HAP-1 (cell line): ENCODE results near the gene ZSWIM7.
"Not testable (repeated sequence)": the region's sequence is repeated elsewhere in the genome, so short reads cannot be mapped to it uniquely, and the experiment has no call there.

Experiments used
- DNase-seq, 2 experiments: peaks; one replicate each; pipeline ENCODE4 v3.0.0-alpha.2; 2016 to 2020; ENCODE audit warnings: low spot score in 2 of 2
- H3K27me3 ChIP-seq: fragments of 250-450 bp; sonication (Bioruptor Pico); 2 replicates; pipeline ENCODE4 v1.5.1; 2020; ENCODE audit warnings: low read depth, mild to moderate bottlenecking, moderate library complexity
- H3K36me3 ChIP-seq: fragments of 250-450 bp; sonication (Bioruptor Pico); replicated peaks from 2 replicates; pipeline ENCODE4 v1.5.1; 2020; ENCODE audit warnings: mild to moderate bottlenecking
- H3K4me1 ChIP-seq: fragments of 250-450 bp; sonication (Bioruptor Pico); 2 replicates; pipeline ENCODE4 v1.5.1; 2020; ENCODE audit warnings: mild to moderate bottlenecking
- H3K4me3 ChIP-seq: fragments of 250-450 bp; sonication (Bioruptor Pico); 2 replicates; pipeline ENCODE4 v1.5.1; 2020; ENCODE audit warnings: mild to moderate bottlenecking, moderate library complexity
- H3K9me3 ChIP-seq: fragments of 250-450 bp; sonication (Bioruptor Pico); 2 replicates; pipeline ENCODE4 v1.5.1; 2020; ENCODE audit warnings: mild to moderate bottlenecking, moderate library complexity
- in situ Hi-C: fragments of 300-500 bp; cut with MboI; formaldehyde crosslinking; loops from 3 replicates; pipeline ENCODE4 v1.14.3; 2020; ENCODE audit warnings: low sequenced_read_pairs, inconsistent platforms, mixed read lengths

ZSWIM7 gene

GRCh38 chr17:15944759-15945526, 54.6 kb downstream of the ZSWIM7 start, which contains the start of gene ADORA2B:
Gene ADORA2B, plus strand, starts transcription at chr17:15945130. Its CDS starts 119 bp downstream, at chr17:15945249.
- Histone ChIP-seq H3K4me1 (peaks cover 10% of the 10 kb centered on the region), H3K9me3 (no peaks in the 10 kb centered on the region), H3K4me3 (peak within 1 kb of the TSS; percentile 57), H3K27me3 (no peaks in the 10 kb centered on the region), H3K36me3 (no peaks in the 10 kb centered on the region; the same call in 1 of the 2 replicates)
- in situ Hi-C loops = no loop called here
- peak; percentile 46 to 78 for DNase-seq

- Histone ChIP-seq H3K9me3 (no peaks in the 10 kb centered on the region), H3K36me3 (no peaks in the 10 kb centered on the region), H3K4me1 (peaks cover 10% of the 10 kb centered on the region), H3K27me3 (no peaks in the 10 kb centered on the region), H3K4me3 (peak overlapping the region; percentile 57)
- DNase-seq = no peak
- in situ Hi-C loops = no loop called here
These were observed 55.3 kb downstream of the ZSWIM7 start for GRCh38 chr17:15943971-15944758.

GRCh38 chr17:15942207-15942833, 57.2 kb downstream of the ZSWIM7 start:
- H3K27me3 ChIP-seq = no peaks in the 10 kb centered on the region
- H3K4me3 ChIP-seq = no peak overlapping the region
- H3K9me3 ChIP-seq = no peaks in the 10 kb centered on the region
- DNase-seq = no peak
- H3K4me1 ChIP-seq = peaks cover 10% of the 10 kb centered on the region
- no peaks in the 10 kb centered on the region for H3K36me3 ChIP-seq
- in situ Hi-C loops = no loop called here

- H3K9me3 ChIP-seq = no peaks in the 10 kb centered on the region
- H3K27me3 ChIP-seq = no peaks in the 10 kb centered on the region
- H3K4me3 ChIP-seq = no peak overlapping the region
- in situ Hi-C loops = no loop called here
- no peak for DNase-seq
- no peaks in the 10 kb centered on the region for H3K36me3 ChIP-seq
- peaks cover 8% of the 10 kb centered on the region for H3K4me1 ChIP-seq
These were observed 57.7 kb downstream of the ZSWIM7 start for GRCh38 chr17:15941781-15942180.

- in situ Hi-C loops, H3K4me3 ChIP-seq, H3K9me3 ChIP-seq, DNase-seq, H3K27me3 ChIP-seq, H3K36me3 ChIP-seq, H3K4me1 ChIP-seq: not testable (repeated sequence)
These were observed 63.0 kb downstream of the ZSWIM7 start for GRCh38 chr17:15936481-15936880.

GRCh38 chr17:15935891-15936290, 63.6 kb downstream of the ZSWIM7 start:
- in situ Hi-C loops = no loop called here
- Histone ChIP-seq H3K9me3 (no peaks in the 10 kb centered on the region), H3K4me1 (no peaks in the 10 kb centered on the region), H3K27me3 (no peaks in the 10 kb centered on the region), H3K36me3 (no peaks in the 10 kb centered on the region), H3K4me3 (no peak overlapping the region)
- DNase-seq = no peak

GRCh38 chr17:15934866-15935265, 64.6 kb downstream of the ZSWIM7 start:
- in situ Hi-C loops = no loop called here
- H3K36me3 ChIP-seq = no peaks in the 10 kb centered on the region
- no peaks in the 10 kb centered on the region for H3K4me1 ChIP-seq
- H3K27me3 ChIP-seq = no peaks in the 10 kb centered on the region
- no peaks in the 10 kb centered on the region for H3K9me3 ChIP-seq
- DNase-seq = no peak
- no peak overlapping the region for H3K4me3 ChIP-seq

- no peak overlapping the region for H3K4me3 ChIP-seq
- H3K4me1 ChIP-seq = no peaks in the 10 kb centered on the region
- H3K9me3 ChIP-seq = no peaks in the 10 kb centered on the region
- H3K36me3 ChIP-seq = no peaks in the 10 kb centered on the region
- H3K27me3 ChIP-seq = 0 out of 2 replicates have a peak, but pooled peaks cover 2% of the 10 kb centered on the region
- in situ Hi-C loops = no loop called here
- DNase-seq = no peak
These were observed 68.1 kb downstream of the ZSWIM7 start for GRCh38 chr17:15931394-15931793.

- Histone ChIP-seq H3K27me3 (0 out of 2 replicates have a peak, but pooled peaks cover 2% of the 10 kb centered on the region), H3K4me1 (no peaks in the 10 kb centered on the region), H3K4me3 (no peak overlapping the region), H3K9me3 (no peaks in the 10 kb centered on the region), H3K36me3 (no peaks in the 10 kb centered on the region)
- in situ Hi-C loops = no loop called here
- DNase-seq = no peak
These were observed 69.1 kb downstream of the ZSWIM7 start for GRCh38 chr17:15930426-15930825.

GRCh38 chr17:15929941-15930340, 69.6 kb downstream of the ZSWIM7 start:
- no peaks in the 10 kb centered on the region for H3K4me1 ChIP-seq
- no peak for DNase-seq
- no peaks in the 10 kb centered on the region for H3K9me3 ChIP-seq
- no peaks in the 10 kb centered on the region for H3K36me3 ChIP-seq
- in situ Hi-C loops = no loop called here
- 0 out of 2 replicates have a peak, but pooled peaks cover 2% of the 10 kb centered on the region for H3K27me3 ChIP-seq
- no peak overlapping the region for H3K4me3 ChIP-seq

- Histone ChIP-seq H3K9me3 (no peaks in the 10 kb centered on the region), H3K27me3 (0 out of 2 replicates have a peak, but pooled peaks cover 2% of the 10 kb centered on the region), H3K4me1 (no peaks in the 10 kb centered on the region), H3K36me3 (no peaks in the 10 kb centered on the region), H3K4me3 (no peak overlapping the region)
- DNase-seq = no peak
- in situ Hi-C loops = no loop called here
These were observed 71.2 kb downstream of the ZSWIM7 start for GRCh38 chr17:15928286-15928785.
